Right ventricle myocardium superior (tissue), 1 donor: ENCODE data around the gene PTPRG. TPM values are rescaled to one million over a fixed set of nuclear protein-coding genes. Genes with fewer than 3 reads are reported as not detected.

ENCODE experiments used
- ATAC-seq: fragments of 200-7000 bp; cut with Tn5 transposase; one replicate; pipeline ENCODE4 v1.9.1; 2020; ENCODE audit warnings: mild to moderate bottlenecking; ENCODE audit not compliant: poor library complexity
- DNase-seq: peaks from one replicate; pipeline ENCODE4 v3.0.0-alpha.2; 2020
- intact Hi-C: fragments of 100-400 bp; cut with DNase I; formaldehyde crosslinking; loops from one replicate; pipeline ENCODE4 v1.11.2; 2022
- total RNA-seq: library from RNA; stranded (reverse); fragmentation: NEBNext Ultra II Directional; extraction: Animal tissue kit (Norgen Biotek cat#: 25700); gene quantifications from one replicate; pipeline ENCODE4 v1.2.1, GENCODE V29; 2021
- donor health status: DM: no; HTN: yes; CAD: no; lungs with severe emphysema.

Gene PTPRG
- total RNA-seq, 1 donor from 2014 or later, result 29.7 TPM

GRCh38 chr3:61667814-61668213 lies 106.4 kb downstream of the PTPRG start:
- intact Hi-C loops, result no loop called here
- DNase-seq (no peak), ATAC-seq (no peak)

GRCh38 chr3:61668317-61668864 lies 107.0 kb downstream of the PTPRG start:
- no peak for DNase-seq
- intact Hi-C loops, result no loop called here
- no peak for ATAC-seq

DNA sequence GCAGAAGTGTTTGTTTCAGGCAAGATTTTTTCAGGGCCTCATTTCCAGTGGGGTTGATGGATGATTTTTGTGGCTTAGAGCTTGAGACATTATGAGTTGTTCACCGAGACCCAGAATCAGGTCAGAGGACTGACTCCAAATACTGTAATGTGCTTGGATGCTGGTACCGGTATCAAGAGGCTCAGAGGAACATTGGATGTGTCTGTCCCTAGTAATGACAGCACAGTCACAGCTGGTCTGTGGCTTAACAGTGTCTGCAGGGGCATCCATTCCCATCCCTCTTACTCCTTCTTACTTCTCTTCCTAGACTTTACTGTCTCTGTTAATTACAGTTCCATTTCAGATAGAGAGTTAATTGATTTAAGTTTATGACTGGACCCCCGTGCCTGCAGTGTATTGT lies 107.8 kb downstream of the PTPRG start:
- intact Hi-C loops, result no loop called here
- no peak for DNase-seq
- ATAC-seq, result peak; percentile 42

- ATAC-seq (peak; percentile 93), DNase-seq (no peak)
- intact Hi-C loops, result no loop called here
These were observed 108.4 kb downstream of the PTPRG start for GRCh38 chr3:61669668-61670299.

DNA sequence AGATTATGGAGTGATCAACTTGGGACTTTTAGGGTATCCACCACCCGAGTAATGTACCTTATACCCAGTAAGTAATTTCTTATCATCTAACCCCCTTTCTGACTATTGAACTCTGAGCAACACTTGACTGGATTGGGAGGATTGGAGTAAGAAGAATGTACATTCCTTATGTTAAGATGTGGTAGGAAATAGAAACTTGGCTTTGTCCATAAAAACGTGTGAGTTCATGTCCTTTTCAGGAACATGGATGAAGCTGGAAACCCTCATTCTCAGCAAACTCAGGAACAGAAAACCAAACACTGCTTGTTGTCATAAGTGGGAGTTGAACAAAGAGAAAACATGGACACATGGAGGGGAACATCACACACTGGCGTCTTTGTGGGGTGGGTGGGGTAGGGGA lies 112.3 kb downstream of the PTPRG start:
- ATAC-seq (no peak), DNase-seq (no peak)
- intact Hi-C loops, result no loop called here

GRCh38 chr3:61674596-61674995 lies 113.2 kb downstream of the PTPRG start:
- intact Hi-C loops, result no loop called here
- DNase-seq, result no peak
- ATAC-seq, result no peak

DNA sequence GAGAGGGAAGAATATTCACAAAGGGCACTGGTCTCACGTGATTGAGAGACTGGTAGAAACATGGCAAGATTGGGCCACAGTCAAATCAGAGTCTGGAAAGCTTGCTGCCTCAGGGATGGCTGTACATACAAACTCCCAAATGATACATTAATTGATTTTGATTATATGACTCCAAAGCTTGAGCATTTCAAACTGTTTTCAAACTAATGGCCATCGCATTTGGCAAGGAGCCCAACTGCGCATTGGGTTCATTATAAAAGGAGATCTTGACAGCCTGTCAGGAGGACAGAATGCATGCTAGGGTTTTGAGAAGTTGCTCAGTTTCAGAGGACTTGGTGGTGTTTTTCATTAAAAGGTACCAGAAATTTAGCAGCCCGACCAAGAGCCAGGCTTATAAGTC lies 117.7 kb downstream of the PTPRG start:
- intact Hi-C loops, result no loop called here
- DNase-seq, result no peak
- ATAC-seq, result no peak

- intact Hi-C loops, result no loop called here
- no peak for ATAC-seq
- DNase-seq, result no peak
These were observed 119.2 kb downstream of the PTPRG start for GRCh38 chr3:61680617-61681016.

- intact Hi-C loops, result no loop called here
- ATAC-seq (no peak), DNase-seq (no peak)
These were observed 120.3 kb downstream of the PTPRG start for GRCh38 chr3:61681636-61682035.

GRCh38 chr3:61682671-61683548 lies 121.5 kb downstream of the PTPRG start:
- ATAC-seq (peak; percentile 28), DNase-seq (no peak)
- intact Hi-C loops, result no loop called here

- no peak for DNase-seq
- ATAC-seq, result no peak
- intact Hi-C loops, result no loop called here
These were observed 122.3 kb downstream of the PTPRG start for GRCh38 chr3:61683549-61684236.

DNA sequence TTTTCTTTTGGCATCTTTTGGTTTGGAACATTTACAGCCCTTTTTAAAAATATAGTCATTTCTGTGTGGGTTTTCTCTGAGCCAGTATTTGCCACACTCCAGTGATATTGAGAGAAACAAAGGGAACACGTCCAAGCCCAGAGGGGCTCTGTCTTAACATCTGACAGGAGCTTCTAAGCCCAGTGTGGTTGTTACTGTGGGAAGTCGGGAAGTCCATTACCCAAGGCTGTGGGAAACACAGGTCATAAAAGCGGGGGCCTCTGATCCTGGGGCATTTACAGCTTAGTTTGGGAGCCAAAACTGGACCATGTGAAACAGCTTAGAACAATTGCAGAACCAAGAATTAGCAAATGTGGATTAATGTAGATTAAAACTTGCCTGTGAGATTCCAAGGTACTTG lies 123.0 kb downstream of the PTPRG start:
- no peak for DNase-seq
- intact Hi-C loops, result no loop called here
- no peak for ATAC-seq

DNA sequence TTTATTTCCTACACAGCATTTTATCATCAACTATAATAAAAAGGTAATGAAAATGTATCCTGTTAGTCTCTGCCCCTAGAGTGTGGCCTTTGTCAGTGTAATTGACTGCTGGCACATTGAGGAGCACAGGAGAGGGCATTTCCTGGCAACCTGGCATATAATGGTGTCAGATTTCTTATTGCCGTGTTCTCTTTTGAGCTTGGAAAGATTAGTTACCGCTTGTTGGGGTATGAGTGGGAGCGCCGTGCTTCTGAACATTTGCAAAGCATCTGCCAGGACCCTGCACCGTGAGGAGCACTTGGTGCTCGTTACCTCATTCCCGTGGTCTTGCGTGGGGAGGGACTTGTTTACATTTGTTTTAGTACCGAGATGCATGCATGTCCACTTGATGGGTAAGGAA lies 124.4 kb downstream of the PTPRG start:
- DNase-seq, result no peak
- intact Hi-C loops, result no loop called here
- ATAC-seq, result peak; percentile 69

- intact Hi-C loops, result no loop called here
- ATAC-seq, result peak; percentile 4
These were observed 124.9 kb downstream of the PTPRG start for GRCh38 chr3:61686228-61686648.

DNA sequence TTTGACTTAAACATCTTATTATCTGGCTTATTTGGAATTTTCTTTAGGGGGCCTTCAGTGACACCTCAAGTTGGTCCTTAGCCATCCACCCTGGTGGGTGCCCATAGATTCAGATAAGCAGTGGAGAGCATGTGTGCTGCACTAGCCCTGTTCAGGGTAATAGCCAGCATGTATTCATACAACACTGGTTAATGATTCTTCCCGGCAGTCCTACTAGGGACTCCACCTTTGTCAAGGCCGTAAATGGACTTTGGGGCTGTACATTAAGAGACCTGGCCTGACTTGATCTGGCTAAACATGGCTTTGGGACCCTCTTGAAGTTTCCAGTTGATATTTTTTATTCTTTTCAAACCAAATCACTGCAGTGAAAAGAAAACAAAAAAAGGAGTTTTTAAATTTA lies 125.8 kb downstream of the PTPRG start:
- DNase-seq (no peak), ATAC-seq (no peak)
- intact Hi-C loops, result no loop called here

More at GRCh38 chr3:61686228-61686648, 124.9 kb downstream of the PTPRG start:
- no peak for DNase-seq

DNA sequence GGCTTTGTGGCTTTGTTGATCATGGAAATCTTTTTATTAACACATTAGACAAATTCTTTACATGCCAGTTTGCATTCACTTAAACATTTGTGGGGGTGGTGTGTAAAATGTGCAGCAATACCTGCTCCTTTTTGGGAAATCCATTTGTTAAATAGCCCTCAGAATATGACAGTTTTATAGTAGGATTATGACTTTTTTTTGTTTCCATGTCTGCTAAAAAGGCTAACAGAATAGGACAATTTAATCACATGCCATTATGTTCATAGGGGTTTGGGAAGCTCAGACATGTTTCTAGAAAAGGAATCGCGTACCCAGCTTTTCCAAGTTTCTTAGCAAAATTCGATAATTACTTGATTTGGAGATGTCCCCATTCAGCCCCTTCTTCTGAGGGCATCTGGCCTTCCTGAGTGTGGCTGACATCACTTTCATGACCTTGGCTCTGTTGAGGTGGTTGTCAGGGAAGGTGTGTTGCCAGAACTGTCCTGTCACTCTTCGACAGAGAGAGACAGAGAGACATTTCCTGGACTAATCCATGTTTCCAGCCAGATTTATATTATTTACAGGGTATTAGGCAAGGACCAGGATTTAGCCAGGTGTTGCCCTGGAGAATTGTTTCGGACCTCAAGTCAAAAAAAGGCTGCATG lies 126.4 kb downstream of the PTPRG start:
- no peak for DNase-seq
- intact Hi-C loops, result no loop called here
- ATAC-seq, result peak; percentile 72

GRCh38 chr3:61688307-61688984 lies 127.1 kb downstream of the PTPRG start:
- intact Hi-C loops, result no loop called here
- peak; percentile 4 for ATAC-seq
- no peak for DNase-seq

- intact Hi-C loops, result no loop called here
- ATAC-seq (no peak), DNase-seq (no peak)
These were observed 128.6 kb downstream of the PTPRG start for GRCh38 chr3:61690016-61690415.
